ENCODE measurements around the gene C5orf15. TPM values are rescaled to one million over a fixed set of nuclear protein-coding genes. Genes with fewer than 3 reads are reported as not detected.

C5orf15 gene
- polyA plus RNA-seq, 1 of the 3 experiments (the other 2 are of a cell fraction) = 81.0 TPM

- Histone ChIP-seq H3K9me3 (no peaks in the 10 kb centered on the region), H3K4me3 (ENCODE audit: low read depth in 2 of 2, low read length in 1 of 2) (peak overlapping the region; percentile 75 to 83), H3K4me1 (ENCODE audit: control insufficient read depth in 1 of 2, insufficient read depth in 2 of 2, low read depth in 1 of 2, low read length in 1 of 2) (peaks cover 16 to 35% of the 10 kb centered on the region in 2 experiments; a peak in 2 of 4 replicates), H3K27ac (ENCODE audit: low read depth in 2 of 2, low read length in 1 of 2) (peak overlapping the region; percentile 92 to 95), H3K4me2 (peak overlapping the region; percentile 98), H3K79me2 (ENCODE audit: insufficient read depth) (peaks cover 75% of the 10 kb centered on the region), H3K9ac (peak overlapping the region; percentile 97), H3K36me3 (replicated peaks in 1 of 2; ENCODE audit: control insufficient read depth in 1 of 2, insufficient read depth in 2 of 2, low read length in 1 of 2) (peaks cover 4 to 14% of the 10 kb centered on the region in 2 experiments), H3K27me3 (ENCODE audit: insufficient read depth) (no peaks in the 10 kb centered on the region), H3K9me2 (no peaks in the 10 kb centered on the region), H3F3A (replicated peaks; ENCODE audit: insufficient read depth) (peaks cover 5% of the 10 kb centered on the region), H2AFZ (ENCODE audit: low read depth) (no peak overlapping the region), H4K20me1 (ENCODE audit: insufficient read depth) (peaks cover 56% of the 10 kb centered on the region)
- WGBS (ENCODE audit: low lambda C conversion rate) = 20% methylated on average over 10 of the region's 11 CpGs
- peak; percentile 34; the same call in 1 of the 2 replicates for TF ChIP-seq MXI1 (IDR thresholded peaks at IDR 0.05; ENCODE audit: low read depth, low read length)
- no peak for TF ChIP-seq NRF1 (IDR thresholded peaks at IDR 0.05; ENCODE audit: low read depth, low read length)
- peak; percentile 28 for DNase-seq
- POLR2A ChIA-PET = interaction anchor here (0.6 kb wide), 1 partner anchor 31 kb away, joined by 3 read pairs; no protein-coding TSS in a partner anchor
- CTCF ChIA-PET = interaction anchor here (0.8 to 2.2 kb wide), 6 partner anchors 9 to 137 kb away, joined by 3 to 13 read pairs (median 4); no protein-coding TSS in a partner anchor
Measured at GRCh38 chr5:134003064-134003816, 34.8 kb upstream of the C5orf15 start.

DNA sequence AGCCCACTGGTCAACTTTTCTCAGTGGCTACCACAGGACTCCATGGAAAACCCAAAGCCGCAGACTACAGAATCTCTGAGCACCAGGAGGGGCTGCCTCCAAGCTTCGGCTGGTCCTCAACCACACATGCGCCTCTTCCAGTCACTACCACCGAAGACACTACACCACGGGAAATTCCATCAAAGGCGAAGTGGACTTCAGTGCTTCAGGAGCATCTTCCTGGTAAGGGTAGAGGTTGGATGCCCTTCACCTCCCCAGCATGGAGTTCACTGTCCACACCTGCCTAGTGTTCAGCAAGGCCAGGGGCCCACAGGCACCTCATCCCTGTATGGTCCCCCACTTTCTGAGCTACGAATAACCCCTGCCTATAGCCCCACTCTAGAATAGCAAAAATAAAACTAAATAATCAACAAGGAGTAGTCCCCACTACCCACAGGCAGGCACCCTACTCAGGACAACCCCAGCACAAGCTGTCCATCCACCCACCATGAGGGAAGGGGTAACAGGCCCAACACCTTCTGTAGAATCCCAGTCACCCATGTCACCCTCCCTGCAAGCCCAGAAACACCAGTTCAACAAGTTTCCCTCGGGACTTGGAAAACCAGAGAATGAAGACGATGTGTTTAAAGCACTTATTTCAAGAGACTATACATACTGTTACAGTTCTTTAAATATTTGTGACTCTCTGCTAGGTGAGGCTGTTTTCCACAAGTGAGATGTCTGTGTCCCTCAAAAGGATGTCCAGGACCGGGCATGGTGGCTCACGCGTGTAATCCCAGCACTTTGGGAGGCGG lies 33.7 kb upstream of the C5orf15 start:
- peaks cover 10% of the 10 kb centered on the region for H3F3A ChIP-seq (replicated peaks; ENCODE audit: insufficient read depth)
- H3K4me2 ChIP-seq = peak overlapping the region; percentile 98
- no peak overlapping the region for H2AFZ ChIP-seq (ENCODE audit: low read depth)
- H3K27me3 ChIP-seq (ENCODE audit: insufficient read depth) = no peaks in the 10 kb centered on the region
- H3K4me1 ChIP-seq (ENCODE audit: control insufficient read depth in 1 of 2, insufficient read depth in 2 of 2, low read depth in 1 of 2, low read length in 1 of 2) = peaks cover 16 to 27% of the 10 kb centered on the region in 2 experiments; a peak in 2 of 4 replicates
- CTCF ChIA-PET = interaction anchor here (1.0 to 2.2 kb wide), 3 partner anchors 10 to 133 kb away, joined by 3 to 13 read pairs (median 7); no protein-coding TSS in a partner anchor
- H3K9ac ChIP-seq = peak overlapping the region; percentile 12; the same call in 1 of the 2 replicates
- TF ChIP-seq, protein P1, sequence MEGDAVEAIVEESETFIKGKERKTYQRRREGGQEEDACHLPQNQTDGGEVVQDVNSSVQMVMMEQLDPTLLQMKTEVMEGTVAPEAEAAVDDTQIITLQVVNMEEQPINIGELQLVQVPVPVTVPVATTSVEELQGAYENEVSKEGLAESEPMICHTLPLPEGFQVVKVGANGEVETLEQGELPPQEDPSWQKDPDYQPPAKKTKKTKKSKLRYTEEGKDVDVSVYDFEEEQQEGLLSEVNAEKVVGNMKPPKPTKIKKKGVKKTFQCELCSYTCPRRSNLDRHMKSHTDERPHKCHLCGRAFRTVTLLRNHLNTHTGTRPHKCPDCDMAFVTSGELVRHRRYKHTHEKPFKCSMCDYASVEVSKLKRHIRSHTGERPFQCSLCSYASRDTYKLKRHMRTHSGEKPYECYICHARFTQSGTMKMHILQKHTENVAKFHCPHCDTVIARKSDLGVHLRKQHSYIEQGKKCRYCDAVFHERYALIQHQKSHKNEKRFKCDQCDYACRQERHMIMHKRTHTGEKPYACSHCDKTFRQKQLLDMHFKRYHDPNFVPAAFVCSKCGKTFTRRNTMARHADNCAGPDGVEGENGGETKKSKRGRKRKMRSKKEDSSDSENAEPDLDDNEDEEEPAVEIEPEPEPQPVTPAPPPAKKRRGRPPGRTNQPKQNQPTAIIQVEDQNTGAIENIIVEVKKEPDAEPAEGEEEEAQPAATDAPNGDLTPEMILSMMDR (IDR thresholded peaks at IDR 0.05) = no peak
- TF ChIP-seq, protein P2, sequence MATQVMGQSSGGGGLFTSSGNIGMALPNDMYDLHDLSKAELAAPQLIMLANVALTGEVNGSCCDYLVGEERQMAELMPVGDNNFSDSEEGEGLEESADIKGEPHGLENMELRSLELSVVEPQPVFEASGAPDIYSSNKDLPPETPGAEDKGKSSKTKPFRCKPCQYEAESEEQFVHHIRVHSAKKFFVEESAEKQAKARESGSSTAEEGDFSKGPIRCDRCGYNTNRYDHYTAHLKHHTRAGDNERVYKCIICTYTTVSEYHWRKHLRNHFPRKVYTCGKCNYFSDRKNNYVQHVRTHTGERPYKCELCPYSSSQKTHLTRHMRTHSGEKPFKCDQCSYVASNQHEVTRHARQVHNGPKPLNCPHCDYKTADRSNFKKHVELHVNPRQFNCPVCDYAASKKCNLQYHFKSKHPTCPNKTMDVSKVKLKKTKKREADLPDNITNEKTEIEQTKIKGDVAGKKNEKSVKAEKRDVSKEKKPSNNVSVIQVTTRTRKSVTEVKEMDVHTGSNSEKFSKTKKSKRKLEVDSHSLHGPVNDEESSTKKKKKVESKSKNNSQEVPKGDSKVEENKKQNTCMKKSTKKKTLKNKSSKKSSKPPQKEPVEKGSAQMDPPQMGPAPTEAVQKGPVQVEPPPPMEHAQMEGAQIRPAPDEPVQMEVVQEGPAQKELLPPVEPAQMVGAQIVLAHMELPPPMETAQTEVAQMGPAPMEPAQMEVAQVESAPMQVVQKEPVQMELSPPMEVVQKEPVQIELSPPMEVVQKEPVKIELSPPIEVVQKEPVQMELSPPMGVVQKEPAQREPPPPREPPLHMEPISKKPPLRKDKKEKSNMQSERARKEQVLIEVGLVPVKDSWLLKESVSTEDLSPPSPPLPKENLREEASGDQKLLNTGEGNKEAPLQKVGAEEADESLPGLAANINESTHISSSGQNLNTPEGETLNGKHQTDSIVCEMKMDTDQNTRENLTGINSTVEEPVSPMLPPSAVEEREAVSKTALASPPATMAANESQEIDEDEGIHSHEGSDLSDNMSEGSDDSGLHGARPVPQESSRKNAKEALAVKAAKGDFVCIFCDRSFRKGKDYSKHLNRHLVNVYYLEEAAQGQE (IDR thresholded peaks at IDR 0.05; ENCODE audit: low read depth, low read length) = no peak
- no peak for TF ChIP-seq JUND (IDR thresholded peaks at IDR 0.05)
- TF ChIP-seq ZBTB33 (IDR thresholded peaks at IDR 0.05; ENCODE audit: borderline replicate concordance, low read depth) = no peak
- no peak for TF ChIP-seq TEAD4 (IDR thresholded peaks at IDR 0.05; ENCODE audit: borderline replicate concordance, insufficient read depth)
- H4K20me1 ChIP-seq (ENCODE audit: insufficient read depth) = peaks cover 67% of the 10 kb centered on the region
- no peaks in the 10 kb centered on the region for H3K9me3 ChIP-seq
- H3K36me3 ChIP-seq (replicated peaks in 1 of 2; ENCODE audit: control insufficient read depth in 1 of 2, insufficient read depth in 2 of 2, low read length in 1 of 2) = peaks cover 4 to 14% of the 10 kb centered on the region in 2 experiments
- peak overlapping the region in 1 of 2 experiments; percentile 83; a peak in 2 of 4 replicates for H3K4me3 ChIP-seq (ENCODE audit: low read depth in 2 of 2, low read length in 1 of 2)
- WGBS (ENCODE audit: low lambda C conversion rate) = 92% methylated on average over 13 of the region's 13 CpGs
- no peak for DNase-seq
- no peak overlapping the region for H3K27ac ChIP-seq (ENCODE audit: low read depth in 2 of 2, low read length in 1 of 2)
- POLR2A ChIA-PET = no interaction called here
- H3K79me2 ChIP-seq (ENCODE audit: insufficient read depth) = peaks cover 86% of the 10 kb centered on the region
- no peaks in the 10 kb centered on the region for H3K9me2 ChIP-seq

All from SK-N-SH (cell line).